ENCODE results near the gene ASB16.
A peak's percentile ranks its signal among the peaks of the same experiment; 100 is the strongest.

The ASB16 gene

GRCh38 chr17:44210342-44211192, 40.1 kb downstream of the ASB16 start:
- DNase-seq = peak; percentile 94

DNA sequence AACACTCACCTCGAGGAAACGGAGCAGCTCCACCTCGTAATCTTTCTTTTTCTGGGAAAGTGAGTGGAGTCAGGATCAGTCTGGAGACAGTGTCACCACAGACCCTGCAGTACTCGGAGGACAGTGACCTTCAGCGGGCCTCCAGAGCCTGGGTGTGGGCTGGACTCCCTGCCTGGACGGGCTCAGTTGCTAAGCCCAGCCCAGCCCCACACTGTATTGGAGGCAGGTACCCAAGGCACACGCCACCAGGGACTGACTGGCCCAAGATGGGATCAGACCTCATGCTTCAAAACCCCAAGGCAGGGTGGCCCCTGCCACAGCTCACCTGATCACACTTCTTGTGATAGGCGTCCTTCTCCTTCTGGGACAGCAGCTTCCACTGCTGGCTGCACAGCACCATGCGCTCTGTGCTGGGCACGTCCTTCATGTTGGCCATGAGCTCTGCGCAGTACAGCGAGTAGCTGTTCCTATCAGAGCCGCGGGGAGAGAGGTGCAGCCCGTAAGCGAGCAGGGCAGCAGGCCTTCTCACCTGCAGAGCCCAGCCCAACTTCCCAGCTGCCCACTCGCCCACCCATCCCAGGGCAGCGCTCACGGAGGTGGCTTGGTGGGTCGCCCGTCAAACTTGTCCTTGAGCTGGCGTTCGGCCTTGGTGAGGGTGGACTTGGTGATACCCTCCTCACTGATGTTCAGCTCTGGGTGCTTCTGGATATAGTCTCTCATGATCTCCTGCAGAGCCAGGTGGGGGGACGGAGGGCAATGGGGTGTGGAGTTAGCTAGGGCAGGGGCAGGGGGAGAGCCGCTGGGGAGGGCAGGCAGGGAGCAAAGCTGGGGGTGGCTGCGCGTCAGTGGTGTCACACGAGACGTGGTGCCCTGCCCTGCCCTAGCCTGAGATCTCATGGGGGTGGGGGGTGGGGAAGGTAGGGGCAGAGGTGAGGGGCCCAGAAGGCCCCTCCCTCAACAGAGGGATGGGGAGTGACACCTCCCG, 41.1 kb downstream of the ASB16 start:
- no peak for DNase-seq

DNA sequence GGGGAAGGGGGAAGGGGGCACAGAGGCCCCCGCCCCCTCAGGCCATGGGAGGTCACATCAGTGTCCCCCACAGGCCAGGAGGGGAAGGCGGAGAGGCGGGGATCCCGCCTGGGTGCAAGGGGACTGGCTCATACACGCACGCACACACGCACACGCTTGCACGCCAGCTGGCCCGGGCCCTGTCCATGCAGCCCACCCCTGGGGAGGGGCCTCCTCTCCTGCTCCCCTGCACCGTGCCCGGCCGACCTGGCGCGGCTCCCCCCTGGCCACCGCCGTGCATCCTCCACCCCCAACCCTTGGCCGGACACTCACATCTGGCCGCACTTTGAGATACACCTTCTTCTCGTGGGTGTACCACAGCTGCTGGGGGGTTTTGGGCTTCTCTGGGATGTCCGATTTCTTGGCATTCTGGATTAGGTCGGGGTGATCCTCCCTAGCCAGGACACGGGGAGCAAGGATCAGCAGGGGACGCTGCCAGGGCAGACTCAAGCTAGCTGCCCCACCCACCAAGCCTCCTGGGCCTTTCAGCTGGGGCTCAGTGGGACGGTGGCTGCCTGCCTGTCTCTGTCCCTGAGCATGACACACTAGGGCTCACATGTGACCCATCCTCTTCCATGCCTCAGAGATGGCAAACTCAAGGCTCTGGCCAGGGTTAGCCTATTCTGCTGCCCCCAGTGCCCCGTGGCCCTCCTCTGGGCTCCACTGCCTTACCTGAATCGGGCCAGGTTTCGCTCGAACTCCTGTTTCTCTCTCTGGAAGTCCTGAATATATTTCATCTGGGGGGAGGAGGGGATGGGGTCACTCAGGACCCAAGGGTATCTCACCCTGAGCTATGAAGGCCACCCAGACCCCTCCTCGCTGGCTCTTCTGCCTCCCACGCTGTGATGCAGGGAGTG, 42.3 kb downstream of the ASB16 start:
- DNase-seq = no peak

DNA sequence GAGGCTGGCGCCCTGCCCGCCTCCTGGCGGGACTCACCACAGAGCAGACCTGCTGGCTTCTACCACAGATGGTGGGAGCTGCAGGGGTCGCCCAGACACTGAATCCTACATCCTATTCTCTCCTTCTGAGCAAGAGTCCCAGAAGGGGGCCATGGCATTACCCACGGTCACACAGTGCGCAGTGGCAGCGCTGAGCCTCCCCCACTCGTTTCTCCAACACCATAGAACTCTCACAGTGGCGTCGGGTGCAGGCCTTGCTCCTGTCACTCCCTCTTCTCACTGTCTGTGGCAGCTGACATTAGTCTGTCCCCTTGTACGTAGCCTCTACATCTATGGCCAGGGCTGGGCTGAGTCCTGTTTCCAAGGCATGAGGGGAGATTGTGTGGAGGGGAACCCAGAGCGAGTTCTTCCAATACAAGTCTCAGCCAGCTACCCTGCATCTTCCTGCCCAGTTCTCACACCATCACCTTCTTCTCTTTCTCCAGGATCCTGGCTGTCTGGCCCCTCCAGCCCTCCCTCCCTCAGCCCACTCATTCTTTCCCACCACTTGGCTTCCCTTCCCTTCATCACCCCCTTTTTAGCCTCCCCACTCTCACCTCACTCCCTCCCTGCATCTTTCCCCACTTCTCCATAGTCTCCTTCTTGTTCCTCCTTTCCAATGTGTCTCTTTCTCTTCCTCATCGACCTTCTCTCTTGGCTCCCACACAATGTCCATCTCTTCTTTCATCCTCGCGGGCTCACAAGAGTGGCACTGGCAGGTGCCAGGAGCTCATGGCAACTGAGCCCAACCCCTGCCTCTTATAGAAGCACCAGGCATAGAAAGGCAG, 43.1 kb downstream of the ASB16 start:
- no peak for DNase-seq

- DNase-seq = no peak
These were observed 43.7 kb downstream of the ASB16 start for GRCh38 chr17:44214230-44214494.

DNA sequence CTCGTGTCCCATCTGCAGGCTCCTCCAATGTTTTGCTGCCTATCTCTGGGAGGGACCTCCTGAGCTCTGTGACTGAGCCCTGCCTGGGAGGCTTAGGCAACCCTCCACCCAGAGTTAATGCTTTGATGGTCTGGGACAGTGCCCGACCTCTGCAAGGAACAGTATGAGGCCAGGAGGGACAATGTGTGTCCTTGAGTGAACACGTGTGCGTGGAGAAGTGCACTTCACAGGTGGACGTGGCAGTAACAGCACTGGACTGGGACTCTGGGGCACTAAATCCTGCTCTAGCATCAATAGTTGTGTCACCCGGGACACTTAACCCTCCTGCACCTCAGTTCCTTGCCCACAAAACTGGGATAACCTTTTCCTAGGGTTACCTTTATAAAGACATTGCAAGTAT, 44.4 kb downstream of the ASB16 start:
- no peak for DNase-seq

DNA sequence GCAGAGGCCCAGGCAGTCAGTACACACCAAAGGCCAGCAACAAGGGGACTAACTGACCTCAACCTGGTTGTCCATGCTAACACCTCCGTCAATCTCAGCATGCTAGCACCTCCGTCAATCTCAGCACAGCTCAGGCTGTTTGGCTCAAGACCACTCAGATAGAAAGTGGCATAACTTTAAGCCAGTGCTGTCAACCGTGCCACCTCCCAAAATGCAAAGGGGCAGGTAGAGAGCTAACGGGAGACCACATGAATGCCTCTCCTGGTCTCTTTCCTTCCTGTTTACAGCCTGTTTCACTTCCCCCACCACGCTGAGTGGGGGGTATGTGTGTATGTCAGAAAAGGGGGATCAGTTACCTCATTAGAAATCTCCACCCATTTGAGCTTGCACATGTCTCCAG, 45.7 kb downstream of the ASB16 start:
- peak; percentile 58 for DNase-seq

DNA sequence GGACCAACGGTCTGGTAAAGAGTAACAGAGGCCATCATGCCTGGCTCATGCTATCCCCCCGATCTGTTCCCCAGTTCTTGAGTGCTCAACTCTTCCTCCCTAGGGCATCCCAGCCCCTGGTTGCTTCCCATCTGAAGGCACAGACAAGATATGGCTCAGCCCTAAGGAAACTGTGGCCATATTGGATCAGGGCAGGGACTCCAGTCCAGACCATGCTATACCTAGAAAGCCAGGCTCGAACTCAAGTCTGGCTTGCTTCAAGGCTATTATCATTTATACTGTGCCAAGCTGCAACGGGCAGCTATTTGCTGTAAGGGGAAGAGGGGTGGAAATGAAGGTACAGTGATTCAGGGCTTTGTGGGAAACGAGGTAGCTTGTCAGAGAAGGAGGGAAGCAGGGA, 46.2 kb downstream of the ASB16 start:
- no peak for DNase-seq

DNA sequence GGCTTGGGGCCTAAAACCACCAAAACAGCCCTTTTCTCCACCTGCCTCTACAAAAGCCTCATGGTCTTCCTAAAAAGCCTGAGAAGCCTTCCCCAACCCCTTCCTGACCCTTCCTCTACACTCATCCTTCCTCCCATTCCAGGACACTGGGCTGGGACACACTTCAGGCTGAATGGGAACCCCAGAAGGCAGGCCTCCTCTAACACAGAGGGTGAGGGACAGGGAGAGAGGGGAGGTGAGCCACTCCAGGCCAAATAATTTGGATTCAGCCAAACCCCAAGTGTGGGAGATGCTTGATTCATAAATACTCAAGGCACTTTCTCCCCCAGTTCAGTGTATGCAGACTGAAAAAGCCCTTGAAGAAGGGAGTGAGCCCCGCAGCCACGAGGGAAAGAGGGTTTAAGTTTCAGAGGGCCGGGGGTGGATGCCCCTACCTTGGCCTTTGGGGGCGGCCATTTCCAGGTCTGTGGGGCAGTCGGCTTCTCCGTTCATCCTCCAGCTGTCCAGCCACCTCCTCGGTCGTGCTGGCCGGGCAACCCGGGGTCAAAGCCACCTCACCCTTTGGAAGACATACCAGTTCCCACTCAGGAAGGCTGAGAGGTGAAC, 47.3 kb downstream of the ASB16 start:
- DNase-seq = peak; percentile 8

DNA sequence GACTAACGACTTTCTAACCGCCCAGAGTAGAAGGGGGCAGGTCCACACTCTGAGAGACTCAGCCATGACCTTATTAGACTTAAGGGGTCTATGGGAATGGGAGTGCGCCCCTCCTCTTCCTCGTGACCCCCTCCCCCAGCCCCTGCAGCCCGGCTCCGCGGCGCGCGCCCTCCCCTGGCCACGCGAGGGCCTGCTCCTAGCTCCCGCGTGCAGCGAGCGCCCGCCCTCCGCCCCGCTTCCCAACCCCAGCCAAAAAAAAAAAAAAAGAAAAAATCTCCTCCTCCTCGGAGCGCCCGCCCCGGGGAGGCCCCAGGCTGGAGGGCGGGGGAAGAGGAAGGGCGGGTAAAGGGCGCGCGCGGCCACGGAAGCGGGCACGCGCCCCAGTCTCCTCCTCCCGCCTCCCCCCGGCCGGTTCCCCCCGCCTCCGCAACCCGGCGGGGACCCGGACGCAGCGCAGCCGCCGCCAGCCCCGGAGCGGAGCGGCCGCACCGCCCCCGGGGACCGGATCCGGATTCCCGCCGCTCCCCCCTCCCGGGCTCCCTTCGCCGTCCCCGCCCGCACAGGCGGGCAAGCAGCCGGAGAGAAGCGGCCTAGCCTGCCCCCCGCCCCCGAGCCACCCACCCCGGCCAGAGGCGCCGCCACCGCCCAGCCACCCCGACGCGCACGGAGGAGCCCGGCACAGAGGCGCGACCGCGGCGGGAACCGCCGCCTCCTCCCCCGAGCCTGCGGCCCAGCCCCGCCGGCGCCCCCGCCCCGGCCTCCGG, 48.0 kb downstream of the ASB16 start:
- peak; percentile 92 for DNase-seq

DNA sequence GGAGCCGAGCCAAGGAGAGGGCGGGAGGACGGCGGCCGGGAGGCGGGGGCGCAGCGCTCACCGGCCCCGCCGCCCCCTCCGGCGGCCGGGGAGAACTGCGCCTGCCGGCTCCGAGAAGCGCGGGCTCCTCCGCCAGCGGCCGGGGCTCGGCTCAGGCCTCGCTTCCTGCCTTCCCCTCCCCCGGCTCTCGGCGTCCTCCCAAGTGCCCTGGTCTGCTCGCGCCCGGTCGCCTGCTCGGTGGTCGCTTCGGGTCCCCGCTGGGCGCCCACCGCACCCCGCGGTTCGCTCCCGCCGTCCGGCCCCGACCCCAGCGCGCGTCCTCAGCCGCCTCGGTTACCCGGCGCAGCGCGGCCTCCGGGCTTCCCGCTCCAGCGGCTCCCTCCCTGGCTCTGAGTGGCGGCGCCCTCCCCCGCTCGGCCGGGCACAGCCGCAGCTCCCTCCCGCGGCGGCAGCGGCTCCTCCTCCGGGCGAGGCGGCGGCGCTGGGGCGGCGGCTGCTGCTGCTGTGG, 48.7 kb downstream of the ASB16 start:
- DNase-seq = peak; percentile 74

DNA sequence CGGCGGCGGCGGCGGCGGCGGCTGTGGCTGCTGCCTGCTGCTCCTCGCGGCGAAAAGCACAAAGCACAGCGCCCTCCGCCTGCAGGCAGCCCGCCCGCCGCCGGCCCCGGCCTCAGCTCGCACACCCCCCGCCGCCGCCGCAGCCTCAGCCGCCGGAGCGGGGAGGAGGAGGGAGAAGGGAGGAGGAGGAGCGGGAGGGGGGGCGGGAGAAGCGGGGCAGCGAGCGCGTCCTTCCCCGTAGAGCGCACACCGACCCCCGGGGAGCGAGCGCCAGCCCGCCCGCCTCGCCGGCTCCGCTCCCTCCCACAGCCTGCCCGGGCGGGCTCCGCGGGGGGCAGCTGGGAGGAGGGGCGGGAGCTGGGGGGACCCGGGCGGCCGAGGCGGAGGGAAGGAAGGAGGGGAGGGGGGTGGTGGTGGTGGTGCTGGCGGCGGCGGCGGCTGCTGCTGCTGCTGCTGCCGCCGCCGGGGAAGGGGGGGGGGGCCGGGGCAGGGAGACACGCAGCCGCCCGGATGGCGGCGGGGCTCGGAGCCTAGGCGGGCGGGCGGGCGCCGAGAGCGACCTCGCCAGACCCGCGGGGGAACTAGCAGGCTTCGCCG, 49.2 kb downstream of the ASB16 start, which contains the start of gene UBTF:
TSS of gene UBTF (minus strand) at position 60 of the 597 bp plus-strand sequence. CDS start 1,446 bp downstream, outside the sequence.
- DNase-seq = peak; percentile 84

DNA sequence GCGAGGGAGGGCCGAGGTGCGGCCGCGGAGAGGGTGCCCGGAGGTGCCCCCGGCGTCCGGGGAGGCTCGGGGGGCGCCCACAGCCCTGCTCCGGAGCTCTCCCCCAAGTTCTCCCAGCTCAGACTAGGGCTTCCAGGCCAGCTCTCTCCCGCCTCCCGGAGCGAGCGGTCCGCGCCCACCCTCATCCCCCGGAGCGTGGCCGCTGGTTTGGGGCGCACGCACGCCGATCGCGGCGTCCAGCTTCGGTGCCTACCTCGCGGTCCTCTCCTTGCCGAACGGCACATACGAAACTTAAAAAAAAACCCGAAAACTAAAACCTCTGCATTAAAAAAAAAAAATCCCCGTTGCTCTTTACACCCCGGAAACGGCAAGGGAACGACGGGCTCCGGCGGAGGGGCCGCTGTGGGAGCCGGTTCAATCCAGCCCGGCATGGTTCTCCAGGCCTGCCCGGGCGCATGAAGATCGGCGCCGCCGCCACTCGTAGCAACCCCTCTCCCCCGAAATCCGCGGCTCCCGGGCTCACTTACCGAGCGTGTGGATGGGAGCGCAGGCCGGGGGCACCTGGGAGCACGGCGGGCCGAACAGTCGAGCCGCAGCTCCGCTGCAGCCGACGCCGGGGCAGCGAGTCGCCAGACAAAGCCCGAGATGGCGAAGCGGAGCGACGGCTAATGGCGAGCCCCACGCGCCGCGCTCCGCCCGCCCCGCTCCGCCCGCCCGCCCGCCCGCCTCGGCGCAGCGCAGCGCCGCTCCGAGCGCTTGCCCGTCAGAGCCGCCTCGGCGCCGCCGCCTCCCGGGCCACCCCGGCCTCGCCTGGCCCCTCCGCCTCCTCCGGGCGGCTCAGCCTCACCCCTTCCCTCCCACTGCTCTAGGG, 49.9 kb downstream of the ASB16 start:
- peak; percentile 58 for DNase-seq

DNA sequence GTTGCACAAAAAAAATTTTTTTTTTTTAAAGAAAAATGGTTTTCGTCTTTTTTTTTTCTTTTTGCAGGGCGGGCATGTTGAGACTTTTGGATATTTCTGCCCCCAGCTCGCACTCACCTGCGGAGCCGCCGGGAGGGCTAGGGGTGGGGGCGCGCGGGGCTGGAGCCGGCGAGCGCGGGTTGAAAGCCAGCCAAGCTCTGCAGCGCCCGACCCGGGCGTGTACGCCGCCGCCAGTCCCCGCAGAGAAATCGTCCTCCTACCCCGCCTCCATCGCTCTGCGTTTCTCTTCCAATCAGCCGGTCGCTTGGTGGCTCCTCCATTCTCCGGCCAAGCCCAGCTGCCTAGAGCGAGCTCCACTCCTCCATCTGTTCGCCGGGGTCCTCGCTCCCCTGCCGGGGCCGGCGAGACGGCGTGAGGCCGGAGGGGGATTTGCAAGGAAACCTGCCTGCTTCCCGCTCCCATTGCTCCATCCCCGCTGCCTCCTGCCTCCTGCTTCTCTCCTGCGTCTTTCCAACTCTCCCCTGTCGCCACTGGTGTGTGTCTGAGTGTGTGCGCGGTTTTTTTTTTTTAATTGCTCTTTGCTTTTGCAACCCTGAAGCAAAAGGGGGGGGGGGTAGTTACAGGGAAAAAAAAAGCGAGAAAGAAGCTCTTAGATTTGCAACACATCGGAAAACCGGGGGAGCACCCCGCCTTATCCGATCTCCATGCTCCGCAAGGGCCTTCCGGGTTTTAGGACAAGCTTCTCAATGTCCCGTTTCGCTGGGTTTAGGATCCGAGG, 50.8 kb downstream of the ASB16 start:
- peak; percentile 67 for DNase-seq

DNA sequence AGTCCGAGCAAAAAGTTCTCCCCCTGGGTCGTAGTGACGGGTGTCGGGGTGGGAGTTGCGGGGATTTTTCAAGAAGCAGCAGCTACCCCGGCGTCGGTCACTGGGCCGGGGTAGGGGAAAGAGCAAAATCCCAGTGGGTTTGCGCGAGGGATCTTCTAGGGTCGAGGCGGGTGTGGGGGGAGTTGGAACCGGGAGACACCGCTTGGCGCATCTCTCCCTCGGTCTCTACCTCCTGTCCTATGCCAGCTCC, 51.3 kb downstream of the ASB16 start:
- no peak for DNase-seq

- peak; percentile 62 for DNase-seq
These were observed 51.8 kb downstream of the ASB16 start for GRCh38 chr17:44222112-44222869.

- no peak for DNase-seq
These were observed 53.1 kb downstream of the ASB16 start for GRCh38 chr17:44223541-44224071.

Data from CD4-positive, alpha-beta T cell treated with Interleukin-12 subunit alpha and Interleukin-12 subunit beta, for 1 hour (primary cell).